KOPT-K1 (cell line): ENCODE data around the gene ELOVL7.
"Not testable (repeated sequence)": the region's sequence is repeated elsewhere in the genome, so short reads cannot be mapped to it uniquely, and the experiment has no call there.

Source experiments
- H3K27ac ChIP-seq: fragments of 200-600 bp; sonication (generic); 2 replicates; pipeline ENCODE4 v1.5.1; 2016; ENCODE audit warnings: antibody characterized with exemption, mild to moderate bottlenecking, low read depth, low read length; ENCODE audit not compliant: poor library complexity, severe bottlenecking
- H3K36me3 ChIP-seq: fragments of 200-600 bp; sonication (generic); 2 replicates; pipeline ENCODE4 v1.5.1; 2017; ENCODE audit warnings: antibody characterized with exemption, mild to moderate bottlenecking, low read length, moderate library complexity; ENCODE audit not compliant: insufficient read depth
- H3K9me3 ChIP-seq: fragments of 200-600 bp; sonication (generic); 2 replicates; pipeline ENCODE4 v1.5.1; 2017; ENCODE audit warnings: antibody characterized with exemption, low read length, mild to moderate bottlenecking; ENCODE audit not compliant: insufficient read depth, poor library complexity, severe bottlenecking

The ELOVL7 gene

GRCh38 chr5:60727033-60727679, 116.9 kb downstream of the ELOVL7 start:
- Histone ChIP-seq H3K36me3 (no peaks in the 10 kb centered on the region), H3K9me3 (no peaks in the 10 kb centered on the region), H3K27ac (no peak overlapping the region)

GRCh38 chr5:60724126-60724525, 119.9 kb downstream of the ELOVL7 start:
- Histone ChIP-seq H3K9me3 (no peaks in the 10 kb centered on the region), H3K27ac (no peak overlapping the region), H3K36me3 (no peaks in the 10 kb centered on the region)

- H3K27ac ChIP-seq: no peak overlapping the region
- no peaks in the 10 kb centered on the region for H3K36me3 ChIP-seq
- no peaks in the 10 kb centered on the region for H3K9me3 ChIP-seq
These were observed 121.7 kb downstream of the ELOVL7 start for GRCh38 chr5:60722416-60722815.

GRCh38 chr5:60719329-60719728, 124.7 kb downstream of the ELOVL7 start:
- Histone ChIP-seq H3K27ac (no peak overlapping the region), H3K36me3 (no peaks in the 10 kb centered on the region), H3K9me3 (no peaks in the 10 kb centered on the region)

- Histone ChIP-seq H3K36me3 (no peaks in the 10 kb centered on the region), H3K27ac (no peak overlapping the region), H3K9me3 (no peaks in the 10 kb centered on the region)
These were observed 125.7 kb downstream of the ELOVL7 start for GRCh38 chr5:60718166-60718892.

- H3K9me3 ChIP-seq, H3K36me3 ChIP-seq, H3K27ac ChIP-seq: not testable (repeated sequence)
These were observed 128.7 kb downstream of the ELOVL7 start for GRCh38 chr5:60715201-60715928.

- H3K36me3 ChIP-seq: no peaks in the 10 kb centered on the region
- H3K27ac ChIP-seq: no peak overlapping the region
These were observed 131.1 kb downstream of the ELOVL7 start for GRCh38 chr5:60712950-60713349.

GRCh38 chr5:60711892-60712291, 132.2 kb downstream of the ELOVL7 start:
- not testable (repeated sequence) for H3K9me3 ChIP-seq, H3K36me3 ChIP-seq, H3K27ac ChIP-seq

More at GRCh38 chr5:60712950-60713349, 131.1 kb downstream of the ELOVL7 start:
- H3K9me3 ChIP-seq: no peaks in the 10 kb centered on the region

GRCh38 chr5:60710362-60710761, 133.7 kb downstream of the ELOVL7 start:
- no peaks in the 10 kb centered on the region for H3K9me3 ChIP-seq
- no peak overlapping the region for H3K27ac ChIP-seq
- H3K36me3 ChIP-seq: no peaks in the 10 kb centered on the region

GRCh38 chr5:60705144-60705543, 138.9 kb downstream of the ELOVL7 start:
- no peaks in the 10 kb centered on the region for H3K9me3 ChIP-seq

GRCh38 chr5:60703944-60704343, 140.1 kb downstream of the ELOVL7 start:
- no peaks in the 10 kb centered on the region for H3K9me3 ChIP-seq

More at GRCh38 chr5:60705144-60705543, 138.9 kb downstream of the ELOVL7 start:
- Histone ChIP-seq H3K36me3 (no peaks in the 10 kb centered on the region), H3K27ac (no peak overlapping the region)

More at GRCh38 chr5:60703944-60704343, 140.1 kb downstream of the ELOVL7 start:
- Histone ChIP-seq H3K36me3 (no peaks in the 10 kb centered on the region), H3K27ac (no peak overlapping the region)
